ENCODE measurements around the gene DLG5. TPM values are rescaled to one million over a fixed set of nuclear protein-coding genes. Genes with fewer than 3 reads are reported as not detected.

The DLG5 gene
- total RNA-seq, 1 donor from 2014 or later = 64.5 TPM

- no peak for TF ChIP-seq CTCF (IDR thresholded peaks at IDR 0.05; ENCODE audit: unreplicated experiment)
- Mint-ChIP-seq H3K36me3 (ENCODE audit: low read depth, unreplicated experiment) (peaks cover 34% of the 10 kb centered on the region), H3K27ac (ENCODE audit: unreplicated experiment) (no peak overlapping the region), H3K27me3 (ENCODE audit: unreplicated experiment) (peaks cover 8% of the 10 kb centered on the region), H3K4me1 (ENCODE audit: unreplicated experiment) (peaks cover 19% of the 10 kb centered on the region), H3K4me3 (ENCODE audit: unreplicated experiment) (peak overlapping the region; percentile 67), H3K9me3 (ENCODE audit: unreplicated experiment) (no peaks in the 10 kb centered on the region)
- DNase-seq (ENCODE audit: low spot score) = no peak
These were observed 83.8 kb downstream of the DLG5 start for GRCh38 chr10:77842652-77843212.

GRCh38 chr10:77841711-77842375 is 84.7 kb downstream of the DLG5 start:
- no peak for TF ChIP-seq CTCF (IDR thresholded peaks at IDR 0.05; ENCODE audit: unreplicated experiment)
- peaks cover 13% of the 10 kb centered on the region for H3K4me1 Mint-ChIP-seq (ENCODE audit: unreplicated experiment)
- H3K27ac Mint-ChIP-seq (ENCODE audit: unreplicated experiment) = no peak overlapping the region
- H3K27me3 Mint-ChIP-seq (ENCODE audit: unreplicated experiment) = peaks cover 8% of the 10 kb centered on the region
- H3K9me3 Mint-ChIP-seq (ENCODE audit: unreplicated experiment) = no peaks in the 10 kb centered on the region
- H3K36me3 Mint-ChIP-seq (ENCODE audit: low read depth, unreplicated experiment) = peaks cover 34% of the 10 kb centered on the region
- no peak for DNase-seq (ENCODE audit: low spot score)
- no peak overlapping the region for H3K4me3 Mint-ChIP-seq (ENCODE audit: unreplicated experiment)

GRCh38 chr10:77840636-77841035 is 85.9 kb downstream of the DLG5 start:
- Mint-ChIP-seq H3K27ac (ENCODE audit: unreplicated experiment) (no peak overlapping the region), H3K4me3 (ENCODE audit: unreplicated experiment) (no peak overlapping the region), H3K36me3 (ENCODE audit: low read depth, unreplicated experiment) (peaks cover 34% of the 10 kb centered on the region), H3K9me3 (ENCODE audit: unreplicated experiment) (no peaks in the 10 kb centered on the region), H3K27me3 (ENCODE audit: unreplicated experiment) (peaks cover 12% of the 10 kb centered on the region), H3K4me1 (ENCODE audit: unreplicated experiment) (peaks cover 19% of the 10 kb centered on the region)
- DNase-seq (ENCODE audit: low spot score) = no peak
- TF ChIP-seq CTCF (IDR thresholded peaks at IDR 0.05; ENCODE audit: unreplicated experiment) = no peak

GRCh38 chr10:77837925-77838595 is 88.5 kb downstream of the DLG5 start:
- Mint-ChIP-seq H3K27me3 (ENCODE audit: unreplicated experiment) (peaks cover 13% of the 10 kb centered on the region), H3K4me3 (ENCODE audit: unreplicated experiment) (no peak overlapping the region), H3K36me3 (ENCODE audit: low read depth, unreplicated experiment) (peaks cover 49% of the 10 kb centered on the region), H3K9me3 (ENCODE audit: unreplicated experiment) (no peaks in the 10 kb centered on the region), H3K4me1 (ENCODE audit: unreplicated experiment) (peaks cover 6% of the 10 kb centered on the region), H3K27ac (ENCODE audit: unreplicated experiment) (peak overlapping the region; percentile 18)
- no peak for DNase-seq (ENCODE audit: low spot score)
- no peak for TF ChIP-seq CTCF (IDR thresholded peaks at IDR 0.05; ENCODE audit: unreplicated experiment)

Data from endothelial cell (in vitro differentiated cells).